ENCODE measurements around the gene C1QTNF5.

- TF ChIP-seq EZH2 (IDR thresholded peaks at IDR 0.05; ENCODE audit: borderline replicate concordance, insufficient read depth, low read length, poor library complexity, severe bottlenecking) (no peak), CTCF (IDR thresholded peaks at IDR 0.05; ENCODE audit: poor library complexity, severe bottlenecking) (no peak), POLR2AphosphoS5 (IDR thresholded peaks at IDR 0.05) (no peak), REST (IDR thresholded peaks at IDR 0.05; ENCODE audit: borderline replicate concordance) (no peak)
These were observed 6.6 kb upstream of the C1QTNF5 start for GRCh38 chr11:119347242-119347641.
